Ovary (tissue), 9 donors: ENCODE data around the gene GNAS. TPM values are rescaled to one million over a fixed set of nuclear protein-coding genes. Genes with fewer than 3 reads are reported as not detected.
"Not testable (repeated sequence)": the region's sequence is repeated elsewhere in the genome, so short reads cannot be mapped to it uniquely, and the experiment has no call there.

Source experiments
- DNase-seq, 5 donors: peaks; one replicate each; pipeline ENCODE4 v3.0.0-alpha.2; 2019 to 2020
- H3K27ac ChIP-seq, 2 donors: fragments of 200-600 bp; one replicate each; pipeline versions ENCODE4 v1.5.1 to v1.8.0; 2019 to 2022
- H3K27me3 ChIP-seq: fragments of 200-600 bp; one replicate; pipeline ENCODE4 v1.8.0; 2022
- H3K36me3 ChIP-seq: fragments of 200-600 bp; sonication (generic); one replicate; pipeline ENCODE4 v1.5.1; 2019
- H3K4me1 ChIP-seq: one replicate; pipeline ENCODE4 v1.8.1; 2013; ENCODE audit warnings: mild to moderate bottlenecking, moderate library complexity; ENCODE audit not compliant: insufficient read depth
- H3K4me3 ChIP-seq: fragments of 200-600 bp; sonication (generic); one replicate; pipeline ENCODE4 v1.5.1; 2017
- H3K9me3 ChIP-seq, 2 donors: fragments of 200-600 bp in 1 of 2; sonication (generic) in 1 of 2; one replicate each; pipeline versions ENCODE4 v1.5.1 to v1.8.1; 2013 to 2019; ENCODE audit warnings: mild to moderate bottlenecking in 1 of 2, moderate library complexity in 1 of 2
- EP300 ChIP-seq: sonication (generic); formaldehyde crosslinking; IDR thresholded peaks from one replicate; pipeline ENCODE4 v1.6.1; 2017; ENCODE audit warnings: antibody characterized with exemption
- POLR2A ChIP-seq: fragments of 450-650 bp; IDR thresholded peaks from one replicate; pipeline ENCODE4 v1.6.1; 2017; ENCODE audit warnings: antibody characterized with exemption, mild to moderate bottlenecking, moderate library complexity
- WGBS, 3 donors: extraction: QIAGEN DNeasy Blood & Tissue Kit in 1 of 3; methylation state at CpG; one replicate each; pipeline versions ENCODE4 v1.1.5 to v1.1.7; 2013 to 2017; 5-methylcytosine and 5-hydroxymethylcytosine counted together
- intact Hi-C, 4 donors: fragments of 100-400 bp; cut with DNase I; formaldehyde crosslinking; loops; one replicate each; pipeline versions ENCODE4 v1.11.0 to v1.15.1; 2022 to 2023
- polyA plus RNA-seq, 2 donors: library from polyadenylated mRNA; stranded (reverse); fragments of 200-250 nt in 1 of 2; fragments of 350-450 nt in 1 of 2; fragmentation: Illumina TruSeq in 1 of 2; extraction: RNeasy Lipid Tissue Mini Kit (QIAGEN cat#74804) in 1 of 2; gene quantifications; one replicate each; pipeline ENCODE4 v1.2.3, GENCODE V29; 2013 to 2014
- total RNA-seq, 7 donors: library from RNA; depleted of rRNA in 2 of 7; stranded (reverse); fragments of >200 nt in 2 of 7; fragmentation: NEBNext Ultra II Directional in 3 of 7; extraction: Animal tissue kit (Norgen Biotek cat#: 25700) in 3 of 7; gene quantifications; one replicate each; pipeline versions ENCODE4 v1.1.0 to v1.2.4, GENCODE V29; 2016 to 2023
- TF ChIP-seq, protein P1 (sequence below), 3 donors: fragments of 450-650 bp in 2 of 3; fragments of 200-600 bp in 1 of 3; IDR thresholded peaks; one replicate each; pipeline versions ENCODE4 v1.5.1 to v1.8.0; 2016 to 2022; ENCODE audit warnings: antibody characterized with exemption in 3 of 3, mild to moderate bottlenecking in 1 of 3
- donor health status: DM: no; HTN: no; CAD: no; lungs with moderate emphysema.
- donor health status: DM: no; HTN: no; CAD: no.
- donor health status: Bipolar disorder and iron deficiency.
- donor health status: DM: yes; HTN: yes; CAD: no.
- donor health status: DM: no; HTN: no; CAD: no.
- donor health status: DM: yes; HTN: yes; CAD: no.

Gene GNAS
- total and polyA plus RNA-seq, 9 donors = 330 to 1,311 (median 731) TPM

DNA sequence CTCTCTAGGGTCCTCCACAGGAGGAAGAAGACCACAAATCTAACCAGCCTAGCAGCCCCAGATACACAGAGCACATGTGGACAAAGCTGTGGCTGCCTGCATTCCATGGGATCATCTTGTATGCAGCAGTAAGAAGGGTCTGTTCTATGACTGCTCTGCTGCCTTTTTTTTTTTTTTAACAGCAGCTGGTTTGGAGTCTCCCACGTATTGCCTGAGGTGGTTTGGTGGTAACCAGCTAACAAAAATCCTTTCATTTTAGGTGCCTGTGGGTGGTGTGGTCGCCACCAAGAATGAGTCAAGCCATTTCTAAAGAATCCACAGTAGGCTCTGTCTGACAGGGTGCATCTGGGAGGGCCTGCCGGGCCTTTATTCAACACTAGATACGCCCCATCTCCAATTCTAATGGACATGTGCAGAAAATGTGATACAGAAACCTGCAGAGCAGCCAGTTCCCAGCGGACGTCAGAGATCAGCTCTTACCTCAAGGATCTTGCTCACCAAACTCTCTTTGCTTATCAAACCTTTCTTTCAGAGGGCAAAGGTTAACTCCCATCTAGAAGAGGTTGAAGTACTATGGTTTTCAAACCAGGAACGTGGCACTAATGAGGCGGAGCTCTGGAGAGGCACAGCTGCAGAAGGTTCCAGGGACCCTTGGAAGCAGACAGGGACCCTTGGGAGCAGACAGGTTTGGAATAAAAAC, 33.8 kb upstream of the GNAS start:
- Histone ChIP-seq H3K36me3 (no peaks in the 10 kb centered on the region), H3K4me1 (no peaks in the 10 kb centered on the region), H3K27ac (no peak overlapping the region), H3K4me3 (no peak overlapping the region), H3K27me3 (no peaks in the 10 kb centered on the region), H3K9me3 (no peaks in the 10 kb centered on the region)
- TF ChIP-seq POLR2A (no peak), EP300 (no peak)
- intact Hi-C loops = no loop called here
- WGBS, 3 donors = 51 to 60% (median 57%) methylated on average over 8 of the region's 8 CpGs
- no peak for DNase-seq

DNA sequence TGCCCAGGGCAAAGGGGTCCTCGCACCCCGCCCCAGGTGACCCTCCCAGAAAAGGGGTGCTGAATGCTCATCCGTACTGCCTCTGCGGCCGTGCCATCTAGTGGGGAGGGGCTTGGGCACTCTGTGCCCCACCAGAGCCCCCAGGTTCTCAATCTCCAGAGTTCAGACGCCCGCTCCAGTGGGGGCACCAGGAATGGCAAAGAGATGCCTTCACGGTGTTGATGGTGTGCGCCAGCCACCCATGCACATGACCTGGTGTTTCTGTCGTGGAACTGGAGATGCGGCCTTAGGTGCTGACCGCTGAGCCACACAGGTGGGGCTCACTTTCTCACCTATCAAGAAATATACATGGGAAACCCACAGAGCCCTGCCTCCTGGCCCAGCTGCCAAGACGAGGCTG, 32.6 kb upstream of the GNAS start:
- Histone ChIP-seq H3K4me1 (no peaks in the 10 kb centered on the region), H3K4me3 (no peak overlapping the region), H3K9me3 (no peaks in the 10 kb centered on the region), H3K36me3 (no peaks in the 10 kb centered on the region), H3K27ac (no peak overlapping the region), H3K27me3 (no peaks in the 10 kb centered on the region)
- 96 to 98% (median 97%) methylated on average over 13 of the region's 13 CpGs for WGBS, 3 donors
- DNase-seq = no peak
- no peak for TF ChIP-seq POLR2A
- no peak for TF ChIP-seq EP300
- TF ChIP-seq, protein P1, sequence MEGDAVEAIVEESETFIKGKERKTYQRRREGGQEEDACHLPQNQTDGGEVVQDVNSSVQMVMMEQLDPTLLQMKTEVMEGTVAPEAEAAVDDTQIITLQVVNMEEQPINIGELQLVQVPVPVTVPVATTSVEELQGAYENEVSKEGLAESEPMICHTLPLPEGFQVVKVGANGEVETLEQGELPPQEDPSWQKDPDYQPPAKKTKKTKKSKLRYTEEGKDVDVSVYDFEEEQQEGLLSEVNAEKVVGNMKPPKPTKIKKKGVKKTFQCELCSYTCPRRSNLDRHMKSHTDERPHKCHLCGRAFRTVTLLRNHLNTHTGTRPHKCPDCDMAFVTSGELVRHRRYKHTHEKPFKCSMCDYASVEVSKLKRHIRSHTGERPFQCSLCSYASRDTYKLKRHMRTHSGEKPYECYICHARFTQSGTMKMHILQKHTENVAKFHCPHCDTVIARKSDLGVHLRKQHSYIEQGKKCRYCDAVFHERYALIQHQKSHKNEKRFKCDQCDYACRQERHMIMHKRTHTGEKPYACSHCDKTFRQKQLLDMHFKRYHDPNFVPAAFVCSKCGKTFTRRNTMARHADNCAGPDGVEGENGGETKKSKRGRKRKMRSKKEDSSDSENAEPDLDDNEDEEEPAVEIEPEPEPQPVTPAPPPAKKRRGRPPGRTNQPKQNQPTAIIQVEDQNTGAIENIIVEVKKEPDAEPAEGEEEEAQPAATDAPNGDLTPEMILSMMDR (IDR thresholded peaks at IDR 0.05) = no peak
- intact Hi-C loops = no loop called here

DNA sequence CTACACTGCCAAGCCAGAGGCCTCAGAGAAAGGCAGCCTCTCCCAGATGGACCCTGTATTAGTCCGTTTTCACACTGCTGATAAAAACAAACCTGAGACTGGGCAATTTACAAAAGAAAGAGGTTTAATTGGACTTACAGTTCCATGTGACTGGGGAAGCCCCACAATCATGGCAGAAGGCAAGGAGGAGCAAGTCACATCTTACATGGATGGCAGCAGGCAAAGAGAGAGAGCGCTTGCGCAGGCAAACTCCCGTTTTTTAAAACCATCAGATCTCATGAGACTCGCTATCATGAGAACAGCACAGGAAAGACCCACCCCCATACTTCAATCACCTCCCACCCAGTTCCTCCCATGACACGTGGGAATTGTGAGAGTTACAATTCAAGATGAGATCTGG, 32.0 kb upstream of the GNAS start:
- H3K4me1 ChIP-seq, DNase-seq, H3K9me3 ChIP-seq, intact Hi-C loops, H3K27ac ChIP-seq, H3K4me3 ChIP-seq, H3K27me3 ChIP-seq, H3K36me3 ChIP-seq: not testable (repeated sequence)
- WGBS, 3 donors = 88 to 92% (median 91%) methylated on average over 6 of the region's 6 CpGs

DNA sequence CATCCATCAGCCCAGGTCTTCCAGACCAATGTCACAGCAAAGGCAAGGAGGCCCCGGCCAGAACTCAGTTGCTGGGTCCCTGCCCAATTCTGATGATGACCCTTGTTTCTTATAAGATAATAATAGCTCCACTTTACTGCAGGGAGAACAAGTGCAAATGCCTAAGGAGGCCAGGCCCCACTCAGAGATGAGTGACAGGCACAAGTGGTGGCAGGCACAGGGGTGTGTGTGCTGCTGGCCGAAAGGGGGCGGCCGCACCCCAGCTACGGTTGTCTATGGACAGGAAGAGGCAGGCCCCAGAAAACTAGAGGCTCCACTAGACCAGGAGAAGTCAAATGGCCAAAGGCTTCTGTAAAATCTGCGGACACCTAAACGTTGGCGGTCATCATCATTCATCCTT, 30.4 kb upstream of the GNAS start:
- no peaks in the 10 kb centered on the region for H3K4me1 ChIP-seq
- H3K36me3 ChIP-seq = no peaks in the 10 kb centered on the region
- intact Hi-C loops = no loop called here
- H3K4me3 ChIP-seq = no peak overlapping the region
- no peak overlapping the region for H3K27ac ChIP-seq
- H3K9me3 ChIP-seq = no peaks in the 10 kb centered on the region
- WGBS, 3 donors = 81 to 92% (median 88%) methylated on average over 8 of the region's 8 CpGs
- TF ChIP-seq POLR2A (no peak), EP300 (no peak)
- TF ChIP-seq, protein P1 (IDR thresholded peaks at IDR 0.05) = no peak
- H3K27me3 ChIP-seq = no peaks in the 10 kb centered on the region
- no peak for DNase-seq

DNA sequence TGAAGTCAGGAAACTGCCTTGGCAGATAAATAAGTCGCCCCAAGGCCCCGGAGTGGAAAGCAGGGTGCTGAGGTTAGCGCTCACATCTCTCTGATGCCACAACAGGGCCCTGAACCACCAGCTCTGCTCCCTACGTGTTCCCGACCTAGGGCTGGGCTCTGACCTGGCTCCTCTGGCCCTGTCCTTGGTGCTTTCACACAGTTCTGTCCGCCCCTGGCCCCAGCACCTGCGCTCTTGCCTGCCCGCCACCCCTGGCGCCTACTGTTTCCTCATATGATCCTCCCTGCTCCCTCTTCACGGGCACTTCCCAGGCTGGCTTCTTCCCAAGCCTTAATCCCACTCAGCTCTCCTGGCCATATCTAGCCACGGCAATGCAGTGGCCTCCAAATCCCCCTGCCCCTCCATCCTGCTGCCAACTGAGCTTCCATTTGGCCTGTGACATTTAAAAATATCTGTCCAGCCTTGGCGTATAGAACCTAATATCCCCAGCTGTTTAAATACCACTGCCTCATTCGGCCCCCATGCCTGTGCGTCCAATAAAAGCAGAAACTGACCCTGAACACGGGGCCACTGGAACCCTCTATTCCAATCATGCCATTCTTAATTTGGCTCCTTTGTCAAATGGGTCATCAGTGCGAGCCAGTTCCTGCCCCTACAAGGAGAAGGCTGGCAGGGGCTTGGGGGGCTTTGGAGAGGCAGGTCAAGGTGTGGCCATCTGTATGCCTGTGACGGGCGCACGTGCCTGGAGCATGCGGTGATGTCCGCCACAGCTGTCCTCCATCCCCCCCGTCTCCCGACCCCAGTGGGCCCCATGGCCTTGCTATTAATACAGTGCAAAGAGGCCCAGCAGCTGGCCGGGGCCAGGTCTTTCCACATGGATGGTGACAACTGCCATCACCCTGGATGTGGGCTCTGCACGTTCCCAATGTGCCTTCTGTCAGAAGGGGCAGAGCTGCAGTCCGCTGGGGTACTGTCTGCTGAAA, 29.5 kb upstream of the GNAS start:
- TF ChIP-seq EP300 (no peak), POLR2A (no peak)
- TF ChIP-seq, protein P1 (IDR thresholded peaks at IDR 0.05) = no peak
- no peak overlapping the region for H3K27ac ChIP-seq
- no peak overlapping the region for H3K4me3 ChIP-seq
- no peaks in the 10 kb centered on the region for H3K27me3 ChIP-seq
- WGBS, 3 donors = 86 to 89% (median 88%) methylated on average over 26 of the region's 26 CpGs
- no peak for DNase-seq
- H3K9me3 ChIP-seq = no peaks in the 10 kb centered on the region
- H3K4me1 ChIP-seq = no peaks in the 10 kb centered on the region
- no peaks in the 10 kb centered on the region for H3K36me3 ChIP-seq
- intact Hi-C loops = no loop called here
